HG03342 (cell line): ENCODE measurements around the gene SEMA4D.

ENCODE experiments used
- ATAC-seq: cut with Tn5 transposase; IDR thresholded peaks from one replicate; pipeline ENCODE4 v1.9.1; 2021; ENCODE audit warnings: mild to moderate bottlenecking, moderate library complexity; ENCODE audit not compliant: unreplicated experiment

SEMA4D gene

GRCh38 chr9:89432986-89433530 lies 64.9 kb downstream of the SEMA4D start:
- no peak for ATAC-seq

GRCh38 chr9:89431930-89432725 lies 65.8 kb downstream of the SEMA4D start:
- ATAC-seq: no peak

GRCh38 chr9:89430995-89431394 lies 66.9 kb downstream of the SEMA4D start:
- ATAC-seq: no peak

GRCh38 chr9:89428901-89429890 lies 68.7 kb downstream of the SEMA4D start:
- peak; percentile 34 for ATAC-seq

- no peak for ATAC-seq
These were observed 69.6 kb downstream of the SEMA4D start for GRCh38 chr9:89428222-89428761.

GRCh38 chr9:89427621-89428221 lies 70.2 kb downstream of the SEMA4D start:
- ATAC-seq: no peak

GRCh38 chr9:89426384-89426961 lies 71.4 kb downstream of the SEMA4D start:
- peak; percentile 56 for ATAC-seq

GRCh38 chr9:89425921-89426383 lies 72.0 kb downstream of the SEMA4D start:
- ATAC-seq: no peak

- no peak for ATAC-seq
These were observed 72.7 kb downstream of the SEMA4D start for GRCh38 chr9:89425024-89425805.

GRCh38 chr9:89422151-89422975 lies 75.5 kb downstream of the SEMA4D start:
- ATAC-seq: no peak

GRCh38 chr9:89421595-89421994 lies 76.3 kb downstream of the SEMA4D start:
- no peak for ATAC-seq

- no peak for ATAC-seq
These were observed 77.3 kb downstream of the SEMA4D start for GRCh38 chr9:89420397-89421178.

- ATAC-seq: no peak
These were observed 77.9 kb downstream of the SEMA4D start for GRCh38 chr9:89419978-89420394.

GRCh38 chr9:89418882-89419640 lies 78.9 kb downstream of the SEMA4D start:
- ATAC-seq: peak; percentile 83

GRCh38 chr9:89418474-89418845 lies 79.5 kb downstream of the SEMA4D start:
- peak; percentile 4 for ATAC-seq

GRCh38 chr9:89417832-89418473 lies 80.0 kb downstream of the SEMA4D start:
- no peak for ATAC-seq
